HCEC 1CT (cell line): Measurements from ENCODE around the gene ULBP3.
"Not testable (repeated sequence)": the region's sequence is repeated elsewhere in the genome, so short reads cannot be mapped to it uniquely, and the experiment has no call there.

ENCODE experiments used
- DNase-seq: peaks from one replicate; pipeline ENCODE4 v3.0.0-alpha.2; 2017

ULBP3 gene

GRCh38 chr6:150075034-150075421, 6.1 kb upstream of the ULBP3 start:
- DNase-seq, result no peak

DNA sequence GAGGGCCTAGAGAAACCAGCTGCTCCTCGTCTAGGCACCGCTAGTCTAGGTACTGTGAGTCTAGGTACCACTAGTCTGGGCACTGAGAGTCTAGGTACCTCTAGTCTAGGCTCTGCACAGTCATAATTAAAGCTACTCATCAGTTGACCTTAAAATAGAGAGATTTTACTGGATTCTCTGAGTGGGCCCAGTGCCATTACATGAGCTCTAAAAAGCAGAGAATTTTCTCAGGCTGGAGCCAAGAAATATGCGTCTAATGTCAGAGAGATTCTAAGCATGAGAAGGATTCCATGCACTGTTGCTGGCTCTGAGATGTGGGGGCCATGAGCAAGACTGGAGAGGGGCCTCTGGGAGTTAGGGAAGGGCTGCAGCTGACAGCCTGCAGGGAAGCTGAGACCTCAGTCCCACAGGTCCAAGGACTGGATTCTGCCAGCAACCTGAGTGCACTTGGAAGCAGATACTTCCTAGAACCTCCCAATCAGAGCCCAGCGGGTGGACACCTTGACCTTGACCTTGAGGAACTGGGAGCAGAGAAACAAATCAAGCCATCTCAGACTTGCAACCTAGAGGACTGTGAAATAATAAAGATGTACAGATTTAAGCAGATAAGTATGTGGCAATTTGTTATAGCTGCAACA, 5.6 kb upstream of the ULBP3 start:
- DNase-seq, result not testable (repeated sequence)

- no peak for DNase-seq
These were observed 3.3 kb upstream of the ULBP3 start for GRCh38 chr6:150072201-150072600.

GRCh38 chr6:150070236-150070818, 1.4 kb upstream of the ULBP3 start:
- DNase-seq, result no peak

DNA sequence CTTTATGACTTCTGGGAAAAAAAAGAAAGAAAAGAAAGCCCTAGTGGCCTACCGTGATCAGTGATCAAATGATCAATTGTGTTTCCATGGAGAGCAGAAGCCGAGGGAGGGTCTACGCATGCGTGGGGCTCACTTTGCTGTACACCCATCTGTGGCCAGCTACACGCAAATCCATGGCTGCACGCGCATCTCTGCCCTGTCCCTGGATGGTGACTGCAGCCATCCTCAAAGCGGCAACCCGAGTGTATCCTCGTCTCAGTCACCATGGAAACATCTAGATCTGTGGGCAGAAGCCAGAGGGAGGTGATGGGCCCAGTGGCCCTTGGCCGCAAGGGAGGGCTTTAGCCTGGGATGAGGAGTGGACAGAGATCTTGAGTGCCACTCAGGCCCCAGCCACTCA, 785 bp upstream of the ULBP3 start:
- no peak for DNase-seq

GRCh38 chr6:150068151-150068550, 770 bp downstream of the ULBP3 start:
- no peak for DNase-seq

- no peak for DNase-seq
These were observed 3.8 kb downstream of the ULBP3 start for GRCh38 chr6:150065083-150065482.

GRCh38 chr6:150063640-150064039, 5.3 kb downstream of the ULBP3 start:
- no peak for DNase-seq

- DNase-seq, result not testable (repeated sequence)
These were observed 8.9 kb downstream of the ULBP3 start for GRCh38 chr6:150059973-150060372.

- no peak for DNase-seq
These were observed 9.9 kb downstream of the ULBP3 start for GRCh38 chr6:150058986-150059385.

- no peak for DNase-seq
These were observed 10.6 kb downstream of the ULBP3 start for GRCh38 chr6:150058231-150058792.

DNA sequence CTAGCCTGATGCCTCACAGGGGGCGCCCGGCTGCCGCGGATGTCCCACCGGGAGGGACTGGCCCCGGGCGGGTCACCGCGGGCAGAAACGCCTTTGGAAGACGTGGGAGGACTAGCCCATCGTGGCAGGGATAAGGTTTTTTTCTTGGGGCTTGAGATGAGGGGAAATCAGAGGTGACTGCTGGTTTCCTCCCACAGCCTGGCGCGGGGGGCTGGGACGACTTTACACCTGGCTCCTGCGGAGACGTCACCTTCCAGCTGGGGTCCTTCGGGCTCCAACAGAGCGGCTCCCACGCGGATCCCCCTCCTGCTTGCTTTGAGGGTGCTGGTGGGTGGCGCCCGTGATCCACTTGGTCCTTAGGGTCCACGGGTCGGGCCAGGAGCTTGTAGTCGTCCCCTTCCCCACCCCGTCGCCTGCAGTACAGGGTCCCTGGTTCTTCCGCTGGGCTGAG, 11.4 kb downstream of the ULBP3 start:
- no peak for DNase-seq

DNA sequence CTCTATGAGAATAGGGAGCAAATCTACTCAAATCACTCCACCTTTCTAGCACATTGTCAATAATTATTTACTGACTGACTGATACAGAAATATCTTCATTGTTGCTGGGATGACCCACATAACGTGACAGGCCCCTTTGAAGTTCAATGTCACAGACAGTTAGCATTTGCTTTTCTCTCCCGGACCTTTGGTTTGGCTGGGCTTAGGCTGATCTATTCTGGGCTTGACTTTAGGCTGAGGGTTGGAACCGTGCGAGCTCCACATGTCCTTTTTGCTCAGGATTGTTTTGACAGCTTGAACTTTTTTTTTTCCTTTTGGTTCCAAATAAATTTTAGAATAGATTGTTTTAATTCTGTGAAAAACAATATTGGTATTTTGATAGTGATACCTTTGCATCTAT, 12.0 kb downstream of the ULBP3 start:
- DNase-seq, result no peak

- no peak for DNase-seq
These were observed 12.8 kb downstream of the ULBP3 start for GRCh38 chr6:150056156-150056555.

DNA sequence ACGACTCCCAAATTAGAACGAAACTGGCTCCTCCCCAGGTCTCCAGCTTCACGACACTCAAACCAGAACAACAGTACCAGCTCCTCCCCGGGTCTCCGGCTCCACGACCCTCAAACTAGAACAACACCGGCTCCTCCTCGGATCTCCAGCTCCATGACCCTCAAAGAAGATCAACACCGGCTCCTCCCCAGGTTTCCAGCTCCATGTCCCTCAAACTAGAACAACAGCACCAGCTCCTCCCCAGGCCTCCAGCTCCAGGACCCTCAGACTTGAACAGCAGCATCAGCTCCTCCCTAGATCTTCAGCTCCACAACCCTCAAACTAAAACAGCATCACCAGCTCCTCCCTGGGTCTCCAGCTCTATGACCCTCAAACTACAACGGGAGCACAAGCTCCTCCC, 13.8 kb downstream of the ULBP3 start:
- no peak for DNase-seq

GRCh38 chr6:150053450-150053849, 15.5 kb downstream of the ULBP3 start:
- DNase-seq, result no peak

- no peak for DNase-seq
These were observed 18.1 kb downstream of the ULBP3 start for GRCh38 chr6:150050846-150051245.

GRCh38 chr6:150048099-150048498, 20.8 kb downstream of the ULBP3 start:
- no peak for DNase-seq

DNA sequence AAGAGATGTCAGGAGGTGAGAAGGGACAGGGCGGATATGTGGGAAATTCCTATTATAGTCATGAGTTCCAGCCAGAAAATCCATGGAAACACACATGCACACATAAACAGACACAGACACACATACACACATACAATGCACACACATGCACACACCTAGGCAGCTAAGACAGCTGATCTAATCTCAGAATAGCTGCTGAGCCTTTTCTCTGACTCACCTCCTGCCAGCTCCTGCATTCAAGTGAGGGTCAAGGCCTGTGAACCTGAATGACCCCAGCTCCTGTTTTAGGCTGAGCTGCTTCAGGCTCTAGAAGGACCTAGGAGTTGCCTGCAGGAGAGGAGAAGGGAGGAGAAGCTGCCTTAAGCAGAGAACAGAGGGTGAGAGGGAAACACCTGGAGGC, 22.0 kb downstream of the ULBP3 start:
- DNase-seq, result no peak

GRCh38 chr6:150044621-150045145, 24.2 kb downstream of the ULBP3 start:
- no peak for DNase-seq

GRCh38 chr6:150043501-150044412, 25.2 kb downstream of the ULBP3 start:
- DNase-seq, result no peak

GRCh38 chr6:150043096-150043495, 25.8 kb downstream of the ULBP3 start:
- DNase-seq, result no peak
